ENCODE data around the gene CFAP410.

CFAP410 gene

GRCh38 chr21:44320847-44321246, 18.3 kb downstream of the CFAP410 start:
- DNase-seq (ENCODE audit: low spot score) = no peak
- no CpG with 5 or more reads among the region's 13 CpGs for whole genome bisulfite sequencing, 2 donors (ENCODE audit: extremely low coverage in 2 of 2, insufficient read length in 2 of 2, insufficient replicate concordance in 1 of 2)

DNA sequence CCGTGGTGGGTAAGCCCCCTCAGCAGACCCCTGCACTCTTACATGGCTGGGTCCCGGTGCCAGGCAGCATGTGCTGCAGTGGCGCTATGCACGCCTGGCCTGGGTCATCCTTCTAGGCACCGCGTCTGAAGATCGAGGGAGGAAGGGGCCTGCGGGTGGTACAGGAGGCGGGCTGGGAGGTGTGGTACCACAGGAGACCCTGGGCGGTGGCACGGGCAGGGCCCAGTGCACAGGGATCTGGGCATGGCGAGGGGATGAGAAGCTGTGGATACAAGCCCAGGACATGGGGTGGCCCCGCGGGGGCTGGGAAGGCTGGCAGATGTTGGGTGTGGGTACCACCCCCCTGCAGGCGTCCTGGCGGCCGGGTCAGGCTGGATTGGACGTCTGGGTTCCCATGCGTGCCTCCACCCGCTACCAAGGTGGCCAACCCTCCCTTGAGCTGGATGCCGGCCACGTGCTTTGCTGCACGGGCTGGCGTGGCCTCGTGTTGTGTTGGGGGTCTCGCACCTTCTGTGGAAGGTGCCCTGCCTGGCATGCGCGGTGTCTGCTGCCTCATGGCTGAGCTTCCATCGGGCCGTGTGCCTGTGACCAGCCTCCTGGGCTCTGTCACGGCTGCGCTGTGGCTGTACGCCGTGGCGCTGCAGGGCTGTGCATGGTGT, 19.7 kb downstream of the CFAP410 start:
- DNase-seq (ENCODE audit: low spot score) = no peak
- no peak overlapping the region for H3K4me2 ChIP-seq (ENCODE audit: insufficient read depth, low read length, poor library complexity, severe bottlenecking)
- H3K23ac ChIP-seq (ENCODE audit: low read depth, low read length, poor library complexity) = peak overlapping the region; percentile 31
- no peak overlapping the region for H2BK120ac ChIP-seq (ENCODE audit: low read depth, low read length)
- H2AFZ ChIP-seq (ENCODE audit: low read length) = no peak overlapping the region
- H3K79me1 ChIP-seq (ENCODE audit: low read depth, low read length) = peaks cover 8% of the 10 kb centered on the region
- peak overlapping the region; percentile 23 for H3K4ac ChIP-seq (ENCODE audit: low read length)
- H3K9me3 ChIP-seq (replicated peaks in 1 of 2; ENCODE audit: control insufficient read depth in 2 of 2, insufficient read depth in 1 of 2, low read depth in 1 of 2, low read length in 2 of 2) = peaks cover 0 to 2% of the 10 kb centered on the region in 2 donors
- H3K18ac ChIP-seq (ENCODE audit: low read length) = no peak overlapping the region
- peaks cover 14 to 89% of the 10 kb centered on the region in 2 donors for H3K36me3 ChIP-seq (replicated peaks in 1 of 2; ENCODE audit: control insufficient read depth in 2 of 2, insufficient read depth in 2 of 2, low read length in 2 of 2)
- H3K27ac ChIP-seq (replicated peaks; ENCODE audit: low read length) = no peak overlapping the region
- peak overlapping the region; percentile 56 for H2AK5ac ChIP-seq (ENCODE audit: low read depth, low read length)
- H2BK5ac ChIP-seq (ENCODE audit: low read length) = no peak overlapping the region
- H4K8ac ChIP-seq (ENCODE audit: low read depth, low read length) = no peak overlapping the region
- peak overlapping the region in 1 of 2 donors; percentile 25 for H3K4me3 ChIP-seq (ENCODE audit: low read length in 2 of 2)
- H3K14ac ChIP-seq (ENCODE audit: low read length) = peak overlapping the region; percentile 17
- no peak overlapping the region for H4K91ac ChIP-seq (ENCODE audit: low read depth, low read length, poor library complexity)
- H3K4me1 ChIP-seq (ENCODE audit: control insufficient read depth in 2 of 2, insufficient read depth in 1 of 2, low read depth in 1 of 2, low read length in 2 of 2) = no peaks in the 10 kb centered on the region
- H3K27me3 ChIP-seq (ENCODE audit: control insufficient read depth in 3 of 3, insufficient read depth in 3 of 3, low read depth in 1 of 3, low read length in 3 of 3) = no peaks in the 10 kb centered on the region
- no peak overlapping the region for H2BK12ac ChIP-seq (ENCODE audit: low read length)
- WGBS, 2 donors (ENCODE audit: extremely low coverage in 2 of 2, insufficient read length in 2 of 2, insufficient replicate concordance in 1 of 2) = no CpG with 5 or more reads among the region's 35 CpGs
- H2BK15ac ChIP-seq (ENCODE audit: low read length) = no peak overlapping the region
- peak overlapping the region; percentile 80 for H3K9ac ChIP-seq (ENCODE audit: low read depth, low read length, poor library complexity)

More at GRCh38 chr21:44320847-44321246, 18.3 kb downstream of the CFAP410 start:
- H3K18ac ChIP-seq (ENCODE audit: low read length) = no peak overlapping the region
- no peak overlapping the region for H2BK15ac ChIP-seq (ENCODE audit: low read length)
- no peak overlapping the region for H2AK5ac ChIP-seq (ENCODE audit: low read depth, low read length)
- H4K91ac ChIP-seq (ENCODE audit: low read depth, low read length, poor library complexity) = no peak overlapping the region
- no peak overlapping the region for H3K4ac ChIP-seq (ENCODE audit: low read length)
- peaks cover 0 to 2% of the 10 kb centered on the region in 2 donors for H3K9me3 ChIP-seq (replicated peaks in 1 of 2; ENCODE audit: control insufficient read depth in 2 of 2, insufficient read depth in 1 of 2, low read depth in 1 of 2, low read length in 2 of 2)
- H2BK12ac ChIP-seq (ENCODE audit: low read length) = no peak overlapping the region
- H3K4me2 ChIP-seq (ENCODE audit: insufficient read depth, low read length, poor library complexity, severe bottlenecking) = no peak overlapping the region
- no peaks in the 10 kb centered on the region for H3K27me3 ChIP-seq (ENCODE audit: control insufficient read depth in 3 of 3, insufficient read depth in 3 of 3, low read depth in 1 of 3, low read length in 3 of 3)
- H2BK120ac ChIP-seq (ENCODE audit: low read depth, low read length) = no peak overlapping the region
- H2BK5ac ChIP-seq (ENCODE audit: low read length) = no peak overlapping the region
- H3K4me1 ChIP-seq (ENCODE audit: control insufficient read depth in 2 of 2, insufficient read depth in 1 of 2, low read depth in 1 of 2, low read length in 2 of 2) = no peaks in the 10 kb centered on the region
- H3K9ac ChIP-seq (ENCODE audit: low read depth, low read length, poor library complexity) = no peak overlapping the region
- H3K36me3 ChIP-seq (replicated peaks in 1 of 2; ENCODE audit: control insufficient read depth in 2 of 2, insufficient read depth in 2 of 2, low read length in 2 of 2) = peaks cover 14 to 91% of the 10 kb centered on the region in 2 donors
- no peak overlapping the region for H2AFZ ChIP-seq (ENCODE audit: low read length)
- peaks cover 8% of the 10 kb centered on the region for H3K79me1 ChIP-seq (ENCODE audit: low read depth, low read length)
- H3K27ac ChIP-seq (replicated peaks; ENCODE audit: low read length) = no peak overlapping the region
- H3K14ac ChIP-seq (ENCODE audit: low read length) = no peak overlapping the region
- no peak overlapping the region for H3K4me3 ChIP-seq (ENCODE audit: low read length in 2 of 2)
- H4K8ac ChIP-seq (ENCODE audit: low read depth, low read length) = no peak overlapping the region
- H3K23ac ChIP-seq (ENCODE audit: low read depth, low read length, poor library complexity) = no peak overlapping the region

DNA sequence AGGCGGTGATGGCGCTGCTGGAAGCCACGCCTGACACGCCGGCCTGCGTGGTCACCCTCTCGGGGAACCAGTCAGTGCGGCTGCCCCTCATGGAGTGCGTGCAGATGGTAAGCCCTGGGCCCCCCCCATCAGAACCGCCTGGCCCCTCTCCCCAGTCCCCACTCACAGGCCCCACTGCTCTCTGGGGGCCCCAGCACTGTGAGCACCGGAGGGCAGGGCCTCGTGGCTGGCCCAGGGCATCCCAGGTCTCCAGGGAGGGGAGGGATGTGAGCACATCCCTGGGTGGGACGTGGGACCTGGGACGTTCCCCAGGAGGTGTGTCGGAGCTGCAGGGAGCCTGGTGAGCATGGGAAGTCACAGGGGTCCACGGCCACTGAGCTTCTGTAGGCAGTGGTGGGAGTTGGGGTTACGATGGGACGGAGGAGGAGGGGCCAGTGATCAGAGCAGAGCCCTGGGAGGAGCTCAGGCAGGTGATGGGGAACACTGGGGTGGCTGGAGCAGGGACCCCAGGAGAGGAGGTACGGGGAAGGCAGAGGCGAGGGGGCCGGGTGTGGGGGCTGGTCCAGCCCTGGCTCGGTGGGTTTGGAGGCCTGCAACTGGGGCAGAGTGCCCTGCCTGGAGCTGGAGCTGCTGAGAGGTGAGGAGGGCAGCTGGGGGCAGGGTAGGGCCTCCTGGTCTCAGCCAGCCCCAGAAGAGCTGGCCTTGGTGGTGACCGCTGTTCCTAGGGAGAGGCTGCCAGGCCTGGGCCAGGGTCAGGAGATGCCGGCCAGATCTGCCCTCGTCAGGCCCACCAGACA, 20.5 kb downstream of the CFAP410 start:
- H3K9ac ChIP-seq (ENCODE audit: low read depth, low read length, poor library complexity) = no peak overlapping the region
- H3K27ac ChIP-seq (replicated peaks; ENCODE audit: low read length) = no peak overlapping the region
- DNase-seq (ENCODE audit: low spot score) = no peak
- H3K4me3 ChIP-seq (ENCODE audit: low read length in 2 of 2) = no peak overlapping the region
- H3K4me2 ChIP-seq (ENCODE audit: insufficient read depth, low read length, poor library complexity, severe bottlenecking) = no peak overlapping the region
- H3K23ac ChIP-seq (ENCODE audit: low read depth, low read length, poor library complexity) = no peak overlapping the region
- H2BK15ac ChIP-seq (ENCODE audit: low read length) = no peak overlapping the region
- no peak overlapping the region for H2AFZ ChIP-seq (ENCODE audit: low read length)
- H2BK5ac ChIP-seq (ENCODE audit: low read length) = peak overlapping the region; percentile 66
- H3K18ac ChIP-seq (ENCODE audit: low read length) = no peak overlapping the region
- H2BK12ac ChIP-seq (ENCODE audit: low read length) = peak overlapping the region; percentile 6
- no peak overlapping the region for H2BK120ac ChIP-seq (ENCODE audit: low read depth, low read length)
- H3K27me3 ChIP-seq (ENCODE audit: control insufficient read depth in 3 of 3, insufficient read depth in 3 of 3, low read depth in 1 of 3, low read length in 3 of 3) = no peaks in the 10 kb centered on the region
- peak overlapping the region; percentile 56 for H3K14ac ChIP-seq (ENCODE audit: low read length)
- no peak overlapping the region for H4K91ac ChIP-seq (ENCODE audit: low read depth, low read length, poor library complexity)
- H3K79me1 ChIP-seq (ENCODE audit: low read depth, low read length) = peaks cover 8% of the 10 kb centered on the region
- no CpG with 5 or more reads among the region's 25 CpGs for WGBS, 2 donors (ENCODE audit: extremely low coverage in 2 of 2, insufficient read length in 2 of 2, insufficient replicate concordance in 1 of 2)
- H3K9me3 ChIP-seq (replicated peaks in 1 of 2; ENCODE audit: control insufficient read depth in 2 of 2, insufficient read depth in 1 of 2, low read depth in 1 of 2, low read length in 2 of 2) = peaks cover 0 to 2% of the 10 kb centered on the region in 2 donors
- peaks cover 16 to 85% of the 10 kb centered on the region in 2 donors for H3K36me3 ChIP-seq (replicated peaks in 1 of 2; ENCODE audit: control insufficient read depth in 2 of 2, insufficient read depth in 2 of 2, low read length in 2 of 2)
- no peaks in the 10 kb centered on the region for H3K4me1 ChIP-seq (ENCODE audit: control insufficient read depth in 2 of 2, insufficient read depth in 1 of 2, low read depth in 1 of 2, low read length in 2 of 2)
- H3K4ac ChIP-seq (ENCODE audit: low read length) = no peak overlapping the region
- H4K8ac ChIP-seq (ENCODE audit: low read depth, low read length) = no peak overlapping the region
- no peak overlapping the region for H2AK5ac ChIP-seq (ENCODE audit: low read depth, low read length)

DNA sequence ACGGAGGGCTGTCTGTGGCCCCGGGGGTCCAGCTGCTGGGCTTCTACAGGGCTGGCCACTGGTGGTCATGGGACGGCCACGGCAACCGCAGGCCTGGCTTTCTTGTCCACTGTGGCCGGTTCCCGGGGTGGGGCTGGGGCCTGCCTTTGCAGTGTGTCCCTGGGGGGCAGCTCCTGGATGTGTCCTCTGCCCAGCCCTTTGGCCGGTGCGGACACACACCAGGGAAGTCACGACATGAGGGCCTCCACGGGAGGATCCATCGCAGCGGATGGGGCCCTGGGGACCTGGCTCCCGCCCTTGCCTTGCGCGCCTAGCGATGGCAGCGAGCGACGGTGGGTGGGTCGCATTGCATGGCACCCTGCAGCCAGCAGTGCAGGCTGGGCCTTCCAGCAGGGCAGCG, 21.3 kb downstream of the CFAP410 start:
- Histone ChIP-seq H3K9me3 (replicated peaks in 1 of 2; ENCODE audit: control insufficient read depth in 2 of 2, insufficient read depth in 1 of 2, low read depth in 1 of 2, low read length in 2 of 2) (peaks cover 0 to 2% of the 10 kb centered on the region in 2 donors), H2BK5ac (ENCODE audit: low read length) (peak overlapping the region; percentile 66), H3K9ac (ENCODE audit: low read depth, low read length, poor library complexity) (no peak overlapping the region), H4K91ac (ENCODE audit: low read depth, low read length, poor library complexity) (no peak overlapping the region), H3K23ac (ENCODE audit: low read depth, low read length, poor library complexity) (no peak overlapping the region), H2BK120ac (ENCODE audit: low read depth, low read length) (no peak overlapping the region), H4K8ac (ENCODE audit: low read depth, low read length) (no peak overlapping the region), H3K14ac (ENCODE audit: low read length) (no peak overlapping the region), H3K18ac (ENCODE audit: low read length) (peak overlapping the region; percentile 28), H3K27ac (replicated peaks; ENCODE audit: low read length) (no peak overlapping the region), H2AK5ac (ENCODE audit: low read depth, low read length) (no peak overlapping the region), H3K4me2 (ENCODE audit: insufficient read depth, low read length, poor library complexity, severe bottlenecking) (no peak overlapping the region), H3K4ac (ENCODE audit: low read length) (no peak overlapping the region), H3K4me3 (ENCODE audit: low read length in 2 of 2) (no peak overlapping the region), H2BK12ac (ENCODE audit: low read length) (peak overlapping the region; percentile 41), H3K36me3 (replicated peaks in 1 of 2; ENCODE audit: control insufficient read depth in 2 of 2, insufficient read depth in 2 of 2, low read length in 2 of 2) (peaks cover 18 to 85% of the 10 kb centered on the region in 2 donors), H2BK15ac (ENCODE audit: low read length) (no peak overlapping the region), H2AFZ (ENCODE audit: low read length) (no peak overlapping the region), H3K79me1 (ENCODE audit: low read depth, low read length) (peaks cover 4% of the 10 kb centered on the region), H3K27me3 (ENCODE audit: control insufficient read depth in 3 of 3, insufficient read depth in 3 of 3, low read depth in 1 of 3, low read length in 3 of 3) (no peaks in the 10 kb centered on the region), H3K4me1 (ENCODE audit: control insufficient read depth in 2 of 2, insufficient read depth in 1 of 2, low read depth in 1 of 2, low read length in 2 of 2) (no peaks in the 10 kb centered on the region)
- WGBS, 2 donors (ENCODE audit: extremely low coverage in 2 of 2, insufficient read length in 2 of 2, insufficient replicate concordance in 1 of 2) = no CpG with 5 or more reads among the region's 22 CpGs
- no peak for DNase-seq (ENCODE audit: low spot score)

Measured in neuronal stem cell (in vitro differentiated cells).